Heart right ventricle (tissue), 16 donors: ENCODE results near the gene NKAPL. TPM values are rescaled to one million over a fixed set of nuclear protein-coding genes. Genes with fewer than 3 reads are reported as not detected.
A peak's percentile ranks its signal among the peaks of the same experiment; 100 is the strongest.

Experiments used
- ATAC-seq, 8 donors: fragments of 200-7000 bp; cut with Tn5 transposase; one replicate each; pipeline ENCODE4 v1.9.1; 2020; ENCODE audit warnings: mild to moderate bottlenecking in 8 of 8, moderate library complexity in 8 of 8, moderate number of reproducible peaks in 1 of 8
- DNase-seq, 2 donors: peaks; one replicate each; pipeline ENCODE4 v3.0.0-alpha.2; 2020
- H3K27ac ChIP-seq, 10 donors: fragments of 200-600 bp; sonication (generic) in 2 of 10; one replicate each; pipeline versions ENCODE4 v1.5.0 to v1.8.0; 2020 to 2022; ENCODE audit warnings: mild to moderate bottlenecking in 3 of 10
- H3K27me3 ChIP-seq, 7 donors: fragments of 200-600 bp; one replicate each; pipeline ENCODE4 v1.8.0; 2021 to 2022; ENCODE audit warnings: mild to moderate bottlenecking in 2 of 7
- H3K36me3 ChIP-seq, 9 donors: fragments of 200-600 bp; sonication (generic) in 1 of 9; one replicate each; pipeline versions ENCODE4 v1.5.0 to v1.8.0; 2020 to 2022; ENCODE audit warnings: mild to moderate bottlenecking in 2 of 9
- H3K4me1 ChIP-seq, 9 donors: fragments of 200-600 bp; sonication (generic) in 1 of 9; one replicate each; pipeline versions ENCODE4 v1.5.0 to v1.8.0; 2020 to 2022; ENCODE audit warnings: mild to moderate bottlenecking in 4 of 9
- H3K4me3 ChIP-seq, 10 donors: fragments of 200-600 bp; sonication (generic) in 2 of 10; one replicate each; pipeline versions ENCODE4 v1.5.0 to v1.8.0; 2020 to 2022; ENCODE audit warnings: mild to moderate bottlenecking in 7 of 10, moderate library complexity in 2 of 10
- H3K9me3 ChIP-seq, 11 donors: fragments of 200-600 bp in 10 of 11; sonication (generic) in 2 of 11; one replicate each; pipeline versions ENCODE4 v1.5.0 to v1.8.0; 2013 to 2022; ENCODE audit warnings: mild to moderate bottlenecking in 2 of 11, control low read depth in 1 of 11, moderate library complexity in 1 of 11
- CTCF ChIP-seq, 9 donors: fragments of 200-600 bp; sonication (generic) in 2 of 9; IDR thresholded peaks; one replicate each; pipeline versions ENCODE4 v1.5.0 to v1.8.0; 2021 to 2022; ENCODE audit warnings: antibody characterized with exemption in 9 of 9, mild to moderate bottlenecking in 5 of 9, moderate library complexity in 1 of 9
- WGBS, 2 donors: extraction: QIAGEN DNeasy Blood & Tissue Kit; methylation state at CpG; one replicate each; pipeline ENCODE4 v1.1.7; 2013; ENCODE audit warnings: inconsistent platforms in 1 of 2; 5-methylcytosine and 5-hydroxymethylcytosine counted together
- intact Hi-C, 10 donors: fragments of 100-400 bp; cut with DNase I; formaldehyde crosslinking; loops; one replicate each; pipeline versions ENCODE4 v1.11.1 to v1.14.2; 2022
- polyA plus RNA-seq, 2 donors: library from polyadenylated mRNA; stranded (reverse); fragments of 200-250 nt; gene quantifications; one replicate each; pipeline ENCODE4 v1.2.3, GENCODE V29; 2013
- total RNA-seq, 10 donors: library from RNA; stranded (reverse); fragmentation: NEBNext Ultra II Directional in 3 of 10; extraction: Animal tissue kit (Norgen Biotek cat#: 25700) in 3 of 10; gene quantifications; one replicate each; pipeline versions ENCODE4 v1.2.1 to v1.2.4, GENCODE V29; 2021 to 2023
- donor health status: Arrhythmogenic right ventricular cardiomyopathy.
- donor health status: ischemic (EF 13 %, LVEDD 7.1; RV severe dilation, severe dysfunction).
- donor health status: healthy with polysubstance abuse.
- donor health status: DM: no; HTN: yes; CAD: no.
- donor health status: DM: no; HTN: no; CAD: no.
- donor health status: ischemic (EF 25% LVEDD 6.9; RV normal size, moderate dysfunction).
- donor health status: ischemic (EF 25% LVEDD 5.7; RV mildly dilated, moderate dysfunction).
- donor health status: healthy.
- donor health status: DM: yes; HTN: yes; CAD: no.
- donor health status: Ischemic cardiomyopathy.
- donor health status: ischemic (EF 35%, LVEDD 5.7; RV mildly dilated, moderate dysfunction).
- donor health status: nonischemic (EF 11% LVEDD 7.7; RV severe dilation, severe dysfunction).
- donor health status: DM: yes; HTN: yes; CAD: no.
- donor health status: PGD.
- donor health status: ischemic (EF 29% LVEDD 5.4; RV normal size, mild dysfunction).
- donor health status: nonischemic (EF 23%, LVEDD 6.1; RV moderate dilation, normal function).

The NKAPL gene
- total and polyA plus RNA-seq, 12 donors = 2.7 to 9.7 (median 6.7) TPM

- Histone ChIP-seq H3K27me3 (no peaks in the 10 kb centered on the region), H3K4me1 (peaks cover 9 to 42% (median 24%) of the 10 kb centered on the region in 9 donors), H3K9me3 (peaks cover 0 to 8% (median 0%) of the 10 kb centered on the region in 11 donors), H3K27ac (peak overlapping the region in 1 of 10 donors; percentile 87), H3K36me3 (peaks cover 0 to 7% (median 0%) of the 10 kb centered on the region in 9 donors), H3K4me3 (no peak overlapping the region)
- ATAC-seq (no peak), DNase-seq (no peak)
- 76 to 77% methylated on average over 1 of the region's 1 CpG for WGBS, 2 donors
- no peak for TF ChIP-seq CTCF (IDR thresholded peaks at IDR 0.05)
- intact Hi-C loops = loop anchor here in 6 of 10 donors (5.0 to 10.0 kb wide), 4 partner anchors 37 to 119 kb away; no protein-coding TSS in a partner anchor
Observed at GRCh38 chr6:28254121-28254519, 5.0 kb upstream of the NKAPL start.

- 0% methylated on average over 1 of the region's 1 CpG for WGBS, 2 donors
- intact Hi-C loops = loop anchor here in 5 of 10 donors (10.0 kb wide), 2 partner anchors 98 to 122 kb away; no protein-coding TSS in a partner anchor
- H3K9me3 ChIP-seq = peaks cover 0 to 30% (median 17%) of the 10 kb centered on the region in 11 donors
- no peak overlapping the region for H3K4me3 ChIP-seq
- H3K4me1 ChIP-seq = peaks cover 3 to 33% (median 12%) of the 10 kb centered on the region in 9 donors
- DNase-seq = no peak
- H3K27me3 ChIP-seq = no peaks in the 10 kb centered on the region
- no peak for ATAC-seq
- no peak for TF ChIP-seq CTCF (IDR thresholded peaks at IDR 0.05)
- no peak overlapping the region for H3K27ac ChIP-seq
- H3K36me3 ChIP-seq = no peaks in the 10 kb centered on the region
Observed at GRCh38 chr6:28257042-28257441, 2.1 kb upstream of the NKAPL start.

- no peak overlapping the region for H3K27ac ChIP-seq
- H3K27me3 ChIP-seq = no peaks in the 10 kb centered on the region
- DNase-seq (no peak), ATAC-seq (no peak)
- no peak overlapping the region for H3K4me3 ChIP-seq
- no peak for TF ChIP-seq CTCF (IDR thresholded peaks at IDR 0.05)
- intact Hi-C loops = loop anchor here in 2 of 10 donors (5.0 to 10.0 kb wide), 2 partner anchors 73 to 91 kb away; partner anchors contain the start of gene ZSCAN31 (in 1 of the 2)
- H3K4me1 ChIP-seq = peaks cover 0 to 33% (median 21%) of the 10 kb centered on the region in 9 donors
- H3K9me3 ChIP-seq = peaks cover 0 to 23% (median 17%) of the 10 kb centered on the region in 11 donors
- H3K36me3 ChIP-seq = no peaks in the 10 kb centered on the region
- whole genome bisulfite sequencing, 2 donors = 58 to 73% methylated on average over 2 of the region's 2 CpGs
Observed at GRCh38 chr6:28263922-28264321, 4.8 kb downstream of the NKAPL start.

GRCh38 chr6:28264834-28265401 lies 5.8 kb downstream of the NKAPL start:
- peaks cover 0 to 16% (median 10%) of the 10 kb centered on the region in 11 donors for H3K9me3 ChIP-seq
- no peak for TF ChIP-seq CTCF (IDR thresholded peaks at IDR 0.05)
- no peak overlapping the region for H3K27ac ChIP-seq
- H3K4me3 ChIP-seq = no peak overlapping the region
- H3K27me3 ChIP-seq = no peaks in the 10 kb centered on the region
- peaks cover 0 to 36% (median 18%) of the 10 kb centered on the region in 9 donors for H3K4me1 ChIP-seq
- ATAC-seq (no peak), DNase-seq (no peak)
- 58% methylated on average over 4 of the region's 4 CpGs for WGBS, 2 donors
- intact Hi-C loops = loop anchor here in 6 of 10 donors (5.0 to 10.0 kb wide), 5 partner anchors 72 to 128 kb away; partner anchors contain the start of gene ZSCAN31 (in 3 of the 6)
- H3K36me3 ChIP-seq = no peaks in the 10 kb centered on the region
